DOHH2 (cell line): ENCODE results near the gene NOP56.

Experiments
- H3F3A ChIP-seq: fragments of 200-600 bp; sonication (generic), shearing (Covaris generic); 2 replicates; pipeline ENCODE4 v1.6.0; 2016; ENCODE audit warnings: antibody characterized with exemption, mild to moderate bottlenecking; ENCODE audit not compliant: control insufficient read depth, insufficient read depth
- H3K27ac ChIP-seq: fragments of 200-600 bp; sonication (generic); 2 replicates; pipeline ENCODE4 v1.5.1; 2014; ENCODE audit warnings: low read depth, mild to moderate bottlenecking, low read length, moderate library complexity
- H3K27me3 ChIP-seq: fragments of 200-600 bp; sonication (generic); 2 replicates; pipeline ENCODE4 v1.6.1; 2014; ENCODE audit warnings: mild to moderate bottlenecking, low read length, mixed read lengths; ENCODE audit not compliant: control insufficient read depth
- H3K36me3 ChIP-seq: fragments of 200-600 bp; sonication (generic); 2 replicates; pipeline ENCODE4 v1.6.1; 2014; ENCODE audit warnings: mild to moderate bottlenecking, low read length, moderate library complexity, mixed read lengths; ENCODE audit not compliant: control insufficient read depth
- H3K4me1 ChIP-seq: fragments of 200-600 bp; sonication (generic); 2 replicates; pipeline ENCODE4 v1.6.1; 2014; ENCODE audit warnings: mild to moderate bottlenecking, low read length, mixed read lengths; ENCODE audit not compliant: control insufficient read depth
- H3K4me2 ChIP-seq: fragments of 200-600 bp; sonication (generic); 2 replicates; pipeline ENCODE4 v1.6.0; 2014; ENCODE audit warnings: mild to moderate bottlenecking, low read length, moderate library complexity
- H3K4me3 ChIP-seq: fragments of 200-600 bp; sonication (generic); 2 replicates; pipeline ENCODE4 v1.5.1; 2014; ENCODE audit warnings: mild to moderate bottlenecking, low read length, mixed read lengths
- H3K79me2 ChIP-seq: fragments of 200-600 bp; sonication (generic); 2 replicates; pipeline ENCODE4 v1.6.1; 2014; ENCODE audit warnings: mild to moderate bottlenecking, low read length, mixed read lengths; ENCODE audit not compliant: control insufficient read depth
- H3K9me2 ChIP-seq: fragments of 200-600 bp; sonication (generic); replicated peaks from 2 replicates; pipeline ENCODE4 v1.6.1; 2014; ENCODE audit warnings: mild to moderate bottlenecking, low read length, mixed read lengths; ENCODE audit not compliant: control insufficient read depth
- H3K9me3 ChIP-seq: fragments of 200-600 bp; sonication (generic); 2 replicates; pipeline ENCODE4 v1.6.1; 2014; ENCODE audit warnings: antibody characterized with exemption, low read length, mixed read lengths; ENCODE audit not compliant: control insufficient read depth, insufficient read depth
- H4K20me1 ChIP-seq: fragments of 200-600 bp; sonication (generic); 2 replicates; pipeline ENCODE4 v1.6.0; 2014; ENCODE audit warnings: low read depth, mild to moderate bottlenecking, antibody characterized with exemption, low read length, moderate library complexity; ENCODE audit not compliant: control insufficient read depth, insufficient read depth
- EZH2phosphoT487 ChIP-seq: fragments of 200-600 bp; sonication (generic); IDR thresholded peaks from 2 replicates; pipeline ENCODE4 v1.6.1; 2017; ENCODE audit warnings: borderline replicate concordance, mild to moderate bottlenecking, antibody characterized with exemption, low read length, moderate library complexity, mixed read lengths
- TF ChIP-seq, protein P1 (sequence below): fragments of 200-600 bp; sonication (generic); IDR thresholded peaks from one replicate; pipeline ENCODE4 v1.5.1; 2014; ENCODE audit warnings: antibody characterized with exemption, mild to moderate bottlenecking, low read depth, low read length; ENCODE audit not compliant: poor library complexity, severe bottlenecking

The NOP56 gene

GRCh38 chr20:2691663-2692035 lies 39.2 kb downstream of the NOP56 start:
- H3F3A ChIP-seq: no peaks in the 10 kb centered on the region
- no peaks in the 10 kb centered on the region for H3K9me2 ChIP-seq
- H3K36me3 ChIP-seq: no peaks in the 10 kb centered on the region
- no peak overlapping the region for H3K4me2 ChIP-seq
- no peaks in the 10 kb centered on the region for H3K79me2 ChIP-seq
- no peak overlapping the region for H3K4me3 ChIP-seq
- no peak overlapping the region for H3K27ac ChIP-seq
- H3K9me3 ChIP-seq: no peaks in the 10 kb centered on the region
- no peak; the same call in 1 of the 2 replicates for TF ChIP-seq EZH2phosphoT487
- TF ChIP-seq, protein P1, sequence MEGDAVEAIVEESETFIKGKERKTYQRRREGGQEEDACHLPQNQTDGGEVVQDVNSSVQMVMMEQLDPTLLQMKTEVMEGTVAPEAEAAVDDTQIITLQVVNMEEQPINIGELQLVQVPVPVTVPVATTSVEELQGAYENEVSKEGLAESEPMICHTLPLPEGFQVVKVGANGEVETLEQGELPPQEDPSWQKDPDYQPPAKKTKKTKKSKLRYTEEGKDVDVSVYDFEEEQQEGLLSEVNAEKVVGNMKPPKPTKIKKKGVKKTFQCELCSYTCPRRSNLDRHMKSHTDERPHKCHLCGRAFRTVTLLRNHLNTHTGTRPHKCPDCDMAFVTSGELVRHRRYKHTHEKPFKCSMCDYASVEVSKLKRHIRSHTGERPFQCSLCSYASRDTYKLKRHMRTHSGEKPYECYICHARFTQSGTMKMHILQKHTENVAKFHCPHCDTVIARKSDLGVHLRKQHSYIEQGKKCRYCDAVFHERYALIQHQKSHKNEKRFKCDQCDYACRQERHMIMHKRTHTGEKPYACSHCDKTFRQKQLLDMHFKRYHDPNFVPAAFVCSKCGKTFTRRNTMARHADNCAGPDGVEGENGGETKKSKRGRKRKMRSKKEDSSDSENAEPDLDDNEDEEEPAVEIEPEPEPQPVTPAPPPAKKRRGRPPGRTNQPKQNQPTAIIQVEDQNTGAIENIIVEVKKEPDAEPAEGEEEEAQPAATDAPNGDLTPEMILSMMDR: no peak
- H4K20me1 ChIP-seq: no peaks in the 10 kb centered on the region
- peaks cover 56% of the 10 kb centered on the region for H3K27me3 ChIP-seq
- H3K4me1 ChIP-seq: peaks cover 6% of the 10 kb centered on the region; the same call in 1 of the 2 replicates

DNA sequence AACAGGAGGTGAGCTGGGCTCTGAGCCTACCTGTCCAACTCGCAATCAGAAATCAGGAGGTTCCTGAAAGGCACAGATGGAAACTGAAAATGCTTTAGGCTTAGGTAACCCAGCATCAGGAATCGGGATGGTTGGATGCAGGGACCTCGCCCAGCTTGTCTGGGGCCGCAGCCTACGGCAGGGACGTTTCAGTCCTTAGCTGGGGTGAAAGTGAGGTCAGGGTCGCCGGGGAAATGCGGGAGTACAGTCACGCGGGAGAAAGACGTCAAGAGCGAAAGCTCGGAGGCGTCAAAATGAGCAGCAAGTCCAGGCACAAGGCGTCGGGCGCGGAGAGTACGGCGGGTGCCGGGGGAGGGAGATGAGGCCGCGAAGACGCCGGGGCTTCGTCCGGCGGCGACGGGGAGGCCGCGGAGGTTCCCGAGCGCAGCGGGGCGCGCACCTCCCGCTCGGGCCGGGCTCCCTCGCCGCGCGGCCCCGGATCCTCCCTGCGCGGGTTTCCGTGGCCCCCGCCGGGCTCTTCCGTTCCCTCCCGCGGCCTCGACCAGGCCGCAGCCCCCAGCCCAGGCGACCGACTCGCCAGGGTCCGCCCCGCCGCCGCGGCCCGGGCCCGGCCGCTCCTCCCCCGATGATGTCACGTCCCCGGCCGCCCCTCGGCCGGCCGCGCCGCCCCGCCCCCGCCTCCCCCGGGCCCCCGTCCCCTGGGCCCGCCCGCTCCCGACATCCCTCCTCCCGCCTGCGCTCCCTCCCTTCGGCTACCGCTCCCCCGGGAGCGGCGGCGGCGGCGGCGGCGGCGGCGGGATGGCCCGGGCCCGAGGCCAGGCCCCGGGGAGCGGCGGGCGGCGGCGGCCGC lies 39.8 kb downstream of the NOP56 start, which contains the start of gene EBF4:
TSS of gene EBF4 (plus strand) at position 745 of the 850 bp plus-strand sequence. CDS start 866 bp downstream, outside the sequence.
- H3F3A ChIP-seq: no peaks in the 10 kb centered on the region
- H3K9me3 ChIP-seq: no peaks in the 10 kb centered on the region
- H3K27me3 ChIP-seq: peaks cover 56% of the 10 kb centered on the region
- H3K79me2 ChIP-seq: no peaks in the 10 kb centered on the region
- peak within 1 kb of the TSS; percentile 27; the same call in 1 of the 2 replicates for H3K4me2 ChIP-seq
- 0 out of 2 replicates have a peak within 1 kb of the TSS, but pooled peaks have one; percentile 22 for H3K4me3 ChIP-seq
- H3K27ac ChIP-seq: no peak within 1 kb of the TSS
- TF ChIP-seq, protein P1: no peak
- H4K20me1 ChIP-seq: no peaks in the 10 kb centered on the region
- no peaks in the 10 kb centered on the region for H3K9me2 ChIP-seq
- no peaks in the 10 kb centered on the region for H3K36me3 ChIP-seq
- H3K4me1 ChIP-seq: peaks cover 6% of the 10 kb centered on the region; the same call in 1 of the 2 replicates

DNA sequence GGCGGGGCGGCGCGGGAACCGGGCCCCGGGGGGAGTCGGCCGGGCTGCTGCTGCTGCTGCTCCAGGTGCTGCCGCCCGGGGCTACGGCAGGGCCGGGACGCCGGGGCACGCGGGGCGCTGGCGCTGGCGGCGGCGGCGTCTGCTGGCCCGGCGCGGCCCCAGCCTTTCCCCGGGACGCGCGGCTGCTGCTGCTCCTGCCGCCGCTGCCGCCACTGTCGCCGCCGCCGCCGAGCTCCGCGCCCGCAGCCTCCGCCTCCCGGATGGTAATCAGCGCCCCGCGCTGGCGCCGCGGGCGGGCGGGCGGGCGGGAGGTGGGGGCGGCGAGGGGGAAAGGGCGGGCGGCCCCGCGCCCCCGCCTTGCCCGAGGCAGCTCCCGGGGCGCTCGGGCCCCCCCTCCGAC lies 40.5 kb downstream of the NOP56 start:
- no peaks in the 10 kb centered on the region for H3F3A ChIP-seq
- no peaks in the 10 kb centered on the region for H3K79me2 ChIP-seq
- peaks cover 53% of the 10 kb centered on the region for H3K27me3 ChIP-seq
- H3K4me3 ChIP-seq: no peak overlapping the region
- TF ChIP-seq, protein P1: no peak
- TF ChIP-seq EZH2phosphoT487: no peak
- H3K4me1 ChIP-seq: peaks cover 4% of the 10 kb centered on the region; the same call in 1 of the 2 replicates
- no peak overlapping the region for H3K27ac ChIP-seq
- H3K9me3 ChIP-seq: no peaks in the 10 kb centered on the region
- no peaks in the 10 kb centered on the region for H3K9me2 ChIP-seq
- no peaks in the 10 kb centered on the region for H3K36me3 ChIP-seq
- no peak overlapping the region for H3K4me2 ChIP-seq
- H4K20me1 ChIP-seq: no peaks in the 10 kb centered on the region
